ENCODE results near the gene RSU1. TPM values are rescaled to one million over a fixed set of nuclear protein-coding genes. Genes with fewer than 3 reads are reported as not detected.

The RSU1 gene
- total RNA-seq, 1 experiment from 2014 or later, result 29.5 TPM

DNA sequence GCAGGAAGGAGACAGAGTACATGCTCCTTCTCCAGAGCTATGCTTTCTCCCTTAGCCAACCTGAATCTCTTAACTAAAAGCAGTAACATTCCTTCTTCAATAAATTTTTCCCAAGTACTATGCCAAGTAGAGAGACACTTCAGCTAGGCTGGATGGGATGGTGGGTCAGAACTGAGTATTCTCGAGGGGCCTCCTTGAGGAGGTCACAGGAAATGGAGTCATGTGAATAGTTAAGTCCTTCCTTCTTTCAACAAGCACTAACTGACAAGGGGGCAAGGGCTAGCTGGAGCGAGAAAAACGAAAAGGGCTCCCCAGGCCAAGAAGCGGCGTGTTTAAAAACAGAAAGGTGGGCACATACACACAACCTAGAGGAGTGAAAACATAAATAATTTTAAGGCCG, 5.5 kb downstream of the RSU1 start:
- DNase-seq (ENCODE audit: low read depth, low spot score) (no peak), ATAC-seq (no peak)
- no peak overlapping the region for H3K9ac ChIP-seq (ENCODE audit: low read length)
- RAD21 ChIA-PET (ENCODE audit: low non-redundant PET in 1 of 2, low total read pairs in 2 of 2, uncharacterized antibody in 2 of 2, unreplicated experiment in 2 of 2), result no interaction called here
- no peaks in the 10 kb centered on the region for H3K9me2 ChIP-seq (ENCODE audit: insufficient read depth)
- no peak overlapping the region for H2AFZ ChIP-seq (ENCODE audit: low read depth, low read length, poor library complexity, severe bottlenecking)
- no peaks in the 10 kb centered on the region for H3K36me3 ChIP-seq (ENCODE audit: control insufficient read depth in 1 of 2, insufficient read depth in 2 of 2, low read length in 2 of 2)
- no peaks in the 10 kb centered on the region for H4K20me1 ChIP-seq (ENCODE audit: insufficient read depth)
- H3K4me2 ChIP-seq (ENCODE audit: low read length), result no peak overlapping the region
- H3K4me3 ChIP-seq (replicated peaks in 1 of 2; ENCODE audit: low read depth in 1 of 2, low read length in 2 of 2), result no peak overlapping the region
- H3K9me3 ChIP-seq (ENCODE audit: control insufficient read depth in 1 of 2, insufficient read depth in 1 of 2, low read depth in 1 of 2, low read length in 2 of 2), result no peaks in the 10 kb centered on the region
- intact Hi-C loops (cut with micrococcal nuclease), result no loop called here
- H3K27ac ChIP-seq (ENCODE audit: low read depth, low read length), result no peak overlapping the region
- CTCF ChIA-PET, result no interaction called here
- BruUV-seq (replicated peaks), result no TSS peak
- TF ChIP-seq EZH2phosphoT487 (IDR thresholded peaks at IDR 0.05; ENCODE audit: borderline replicate concordance) (no peak), MAX (IDR thresholded peaks at IDR 0.05) (no peak), POLR2AphosphoS5 (IDR thresholded peaks at IDR 0.05; ENCODE audit: low read depth, low read length) (no peak)
- POLR2A ChIA-PET, result no interaction called here
- H3K27me3 ChIP-seq (ENCODE audit: insufficient read depth, low read length), result no peaks in the 10 kb centered on the region
- H3K4me1 ChIP-seq (ENCODE audit: control insufficient read depth in 1 of 2, insufficient read depth in 2 of 2, low read length in 2 of 2), result peaks cover 0 to 8% of the 10 kb centered on the region in 2 experiments; a peak in 3 of 4 replicates
- peaks cover 17% of the 10 kb centered on the region; the same call in 1 of the 2 replicates for H3K79me2 ChIP-seq (ENCODE audit: insufficient read depth, low read length)

GRCh38 chr10:16811292-16811691, 5.9 kb downstream of the RSU1 start:
- DNase-seq (ENCODE audit: low read depth, low spot score), result no peak
- Histone ChIP-seq H3K27me3 (ENCODE audit: insufficient read depth, low read length) (no peaks in the 10 kb centered on the region), H3K27ac (ENCODE audit: low read depth, low read length) (no peak overlapping the region), H3K9ac (ENCODE audit: low read length) (no peak overlapping the region), H3K79me2 (ENCODE audit: insufficient read depth, low read length) (peaks cover 17% of the 10 kb centered on the region; the same call in 1 of the 2 replicates), H3K4me2 (ENCODE audit: low read length) (no peak overlapping the region), H3K9me3 (ENCODE audit: control insufficient read depth in 1 of 2, insufficient read depth in 1 of 2, low read depth in 1 of 2, low read length in 2 of 2) (no peaks in the 10 kb centered on the region), H2AFZ (ENCODE audit: low read depth, low read length, poor library complexity, severe bottlenecking) (no peak overlapping the region), H3K4me1 (ENCODE audit: control insufficient read depth in 1 of 2, insufficient read depth in 2 of 2, low read length in 2 of 2) (peaks cover 0 to 3% of the 10 kb centered on the region in 2 experiments; a peak in 3 of 4 replicates), H3K36me3 (ENCODE audit: control insufficient read depth in 1 of 2, insufficient read depth in 2 of 2, low read length in 2 of 2) (no peaks in the 10 kb centered on the region), H3K4me3 (replicated peaks in 1 of 2; ENCODE audit: low read depth in 1 of 2, low read length in 2 of 2) (no peak overlapping the region), H4K20me1 (ENCODE audit: insufficient read depth) (no peaks in the 10 kb centered on the region), H3K9me2 (ENCODE audit: insufficient read depth) (no peaks in the 10 kb centered on the region)
- ChIA-PET CTCF (no interaction called here), RAD21 (ENCODE audit: low non-redundant PET in 1 of 2, low total read pairs in 2 of 2, uncharacterized antibody in 2 of 2, unreplicated experiment in 2 of 2) (no interaction called here), POLR2A (no interaction called here)
- no peak for ATAC-seq
- no TSS peak for BruUV-seq (replicated peaks)
- intact Hi-C loops (cut with micrococcal nuclease), result no loop called here
- TF ChIP-seq ELF1 (IDR thresholded peaks at IDR 0.05; ENCODE audit: borderline replicate concordance, low read depth), result no peak
